Prostate gland (tissue), 2 donors: ENCODE results near the gene PLCH2.

ENCODE experiments used
- CTCF ChIP-seq, 4 experiments: fragments of 200-600 bp in 2 of 4; fragments of 450-650 bp in 2 of 4; sonication (generic) in 2 of 4; IDR thresholded peaks; 1 replicate in 3 of 4; 2 replicates in 1 of 4; pipeline ENCODE4 v1.5.1; 2016 to 2019; ENCODE audit warnings: antibody characterized with exemption in 4 of 4, mild to moderate bottlenecking in 2 of 4, moderate library complexity in 2 of 4
- POLR2A ChIP-seq: fragments of 450-650 bp; IDR thresholded peaks from one replicate; pipeline ENCODE4 v1.6.1; 2016; ENCODE audit warnings: antibody characterized with exemption, mild to moderate bottlenecking
- POLR2AphosphoS5 ChIP-seq: sonication (generic); formaldehyde crosslinking; IDR thresholded peaks from one replicate; pipeline ENCODE4 v1.6.1; 2017; ENCODE audit warnings: antibody characterized with exemption

- TF ChIP-seq CTCF (IDR thresholded peaks at IDR 0.05) (no peak), POLR2A (no peak), POLR2AphosphoS5 (no peak)
Observed at GRCh38 chr1:2526824-2527555, 50.9 kb downstream of the PLCH2 start.
